GM23338 (cell line): ENCODE results near the gene SULT6B1. TPM values are rescaled to one million over a fixed set of nuclear protein-coding genes. Genes with fewer than 3 reads are reported as not detected.
A peak's percentile ranks its signal among the peaks of the same experiment; 100 is the strongest.

Experiments
- ATAC-seq: fragments of 200-7000 bp; cut with Tn5 transposase; 3 replicates; pipeline ENCODE4 v1.9.1; 2020
- DNase-seq: peaks from one replicate; pipeline ENCODE4 v3.0.0-alpha.2; 2015; ENCODE audit warnings: low spot score
- H2AFZ ChIP-seq: fragments of 200-600 bp; sonication (generic); 2 replicates; pipeline ENCODE4 v1.8.0; 2016; ENCODE audit warnings: antibody characterized with exemption, mild to moderate bottlenecking, moderate library complexity
- H3F3A ChIP-seq: fragments of 200-600 bp; sonication (generic); replicated peaks from 2 replicates; pipeline ENCODE4 v1.8.0; 2017; ENCODE audit warnings: antibody characterized with exemption, mixed run types, low read depth
- H3K27ac ChIP-seq: fragments of 200-600 bp; sonication (generic); 2 replicates; pipeline ENCODE4 v1.6.1; 2016; ENCODE audit warnings: low read depth
- H3K27me3 ChIP-seq: fragments of 200-600 bp; sonication (generic); 2 replicates; pipeline ENCODE4 v1.8.0; 2016; ENCODE audit warnings: mild to moderate bottlenecking, mixed run types, moderate library complexity; ENCODE audit not compliant: insufficient read depth
- H3K36me3 ChIP-seq: fragments of 200-600 bp; sonication (generic); 2 replicates; pipeline ENCODE4 v1.8.0; 2016; ENCODE audit warnings: mild to moderate bottlenecking; ENCODE audit not compliant: insufficient read depth
- H3K4me1 ChIP-seq: fragments of 200-600 bp; sonication (generic); 2 replicates; pipeline ENCODE4 v1.8.0; 2016; ENCODE audit warnings: mild to moderate bottlenecking, moderate library complexity; ENCODE audit not compliant: insufficient read depth
- H3K4me2 ChIP-seq: fragments of 200-600 bp; sonication (generic); 2 replicates; pipeline ENCODE4 v1.7.1; 2017; ENCODE audit warnings: mixed run types
- H3K4me3 ChIP-seq: fragments of 200-600 bp; sonication (generic); 2 replicates; pipeline ENCODE4 v1.6.1; 2016; ENCODE audit warnings: mixed run types
- H3K79me2 ChIP-seq: fragments of 200-600 bp; sonication (generic); replicated peaks from 2 replicates; pipeline ENCODE4 v1.8.0; 2017; ENCODE audit warnings: mild to moderate bottlenecking; ENCODE audit not compliant: insufficient read depth
- H3K9me2 ChIP-seq: fragments of 200-600 bp; sonication (generic); 2 replicates; pipeline ENCODE4 v1.8.0; 2017; ENCODE audit not compliant: insufficient read depth
- H4K20me1 ChIP-seq: fragments of 200-600 bp; sonication (generic); replicated peaks from 2 replicates; pipeline ENCODE4 v1.8.0; 2017; ENCODE audit warnings: mild to moderate bottlenecking; ENCODE audit not compliant: insufficient read depth
- H3K27ac Mint-ChIP-seq: 2 replicates; pipeline ENCODE4 v1.8.0; 2020; ENCODE audit warnings: inconsistent platforms, mild to moderate bottlenecking, moderate library complexity, mixed read lengths
- H3K27me3 Mint-ChIP-seq: 3 replicates; pipeline ENCODE4 v1.8.0; 2022; ENCODE audit warnings: low read depth, mild to moderate bottlenecking, moderate library complexity, mixed read lengths, inconsistent platforms; ENCODE audit not compliant: insufficient read depth, poor library complexity
- H3K36me3 Mint-ChIP-seq: 3 replicates; pipeline ENCODE4 v1.8.0; 2021; ENCODE audit warnings: low read depth, mild to moderate bottlenecking, inconsistent platforms, moderate library complexity, mixed read lengths
- H3K4me1 Mint-ChIP-seq: 3 replicates; pipeline ENCODE4 v1.8.0; 2020; ENCODE audit warnings: mild to moderate bottlenecking, inconsistent platforms, mixed read lengths
- H3K4me3 Mint-ChIP-seq: 3 replicates; pipeline ENCODE4 v1.8.0; 2021; ENCODE audit warnings: moderate library complexity, mild to moderate bottlenecking, inconsistent platforms, mixed read lengths
- H3K9me3 Mint-ChIP-seq: 3 replicates; pipeline ENCODE4 v1.8.0; 2020; ENCODE audit warnings: moderate library complexity, mild to moderate bottlenecking, inconsistent platforms, mixed read lengths
- EZH2phosphoT487 ChIP-seq: fragments of 200-600 bp; sonication (generic); IDR thresholded peaks from one replicate; pipeline ENCODE4 v1.8.1; 2018; ENCODE audit warnings: antibody characterized with exemption; ENCODE audit not compliant: unreplicated experiment
- NANOG ChIP-seq: IDR thresholded peaks from 2 replicates; pipeline ENCODE4 v1.6.1; 2016; ENCODE audit warnings: antibody characterized with exemption, borderline replicate concordance
- STAT1 ChIP-seq: IDR thresholded peaks from one replicate; pipeline ENCODE4 v1.6.1; 2016; ENCODE audit warnings: antibody characterized with exemption; ENCODE audit not compliant: unreplicated experiment
- polyA plus RNA-seq: library from polyadenylated mRNA; unstranded; fragments of >200 nt; fragmentation: Nextera tagmentation; extraction: Ambion mirVana; gene quantifications from 2 replicates; pipeline ENCODE4 v1.2.1, GENCODE V29; 2016
- total RNA-seq: library from RNA; depleted of rRNA; stranded (reverse); fragments of >200 nt; shearing (Covaris generic); gene quantifications from 2 replicates; pipeline ENCODE4 v1.2.3, GENCODE V29; 2014
- TF ChIP-seq, protein P1 (sequence below): IDR thresholded peaks from 2 replicates; pipeline ENCODE4 v1.6.1; 2016; ENCODE audit warnings: antibody characterized with exemption
- TF ChIP-seq, protein P2 (sequence below), 2 experiments: fragments of 200-600 bp in 1 of 2; sonication (generic) in 1 of 2; conservative IDR thresholded peaks; 2 replicates each; pipeline versions ENCODE4 v1.5.1 to v1.6.1; 2016 to 2017; ENCODE audit warnings: antibody characterized with exemption in 2 of 2, low read depth in 2 of 2, mild to moderate bottlenecking in 2 of 2, moderate library complexity in 1 of 2
- TF ChIP-seq, protein P3 (sequence below): IDR thresholded peaks from one replicate; pipeline ENCODE4 v1.6.1; 2018; ENCODE audit warnings: antibody characterized with exemption; ENCODE audit not compliant: unreplicated experiment

The SULT6B1 gene
- total and polyA plus RNA-seq, 2 experiments from 2014 or later, result not detected

DNA sequence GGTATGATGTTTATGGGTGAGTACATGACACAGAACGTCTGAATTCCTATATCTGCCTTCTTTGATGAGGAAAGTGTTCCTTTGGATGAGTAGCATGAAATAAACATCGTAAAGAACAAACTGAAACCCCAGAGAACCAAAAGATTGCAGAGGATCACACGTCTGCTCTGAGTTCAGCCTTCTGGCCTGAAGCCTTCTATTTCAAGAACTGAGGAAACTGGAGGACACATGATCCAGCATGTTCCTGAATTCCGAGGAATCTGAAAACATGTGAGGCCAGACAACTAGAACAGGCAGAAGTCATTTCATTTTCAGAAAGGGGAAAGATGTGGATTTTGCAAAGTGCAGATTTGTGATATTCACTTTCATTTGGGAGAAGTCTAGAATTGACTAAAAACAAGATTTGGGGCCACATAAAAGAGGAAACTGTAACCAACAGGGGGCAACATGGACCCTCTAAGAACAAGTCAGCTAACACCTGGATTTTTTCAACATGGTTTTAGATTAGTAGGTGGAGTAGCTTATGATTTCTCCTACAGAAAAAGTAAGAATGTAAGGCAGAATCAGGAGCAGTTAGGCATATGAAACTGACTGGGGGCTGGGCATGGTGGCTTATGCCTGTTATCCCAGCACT lies 8.3 kb downstream of the SULT6B1 start:
- Mint-ChIP-seq H3K4me3 (no peak overlapping the region), H3K4me1 (peaks cover 25% of the 10 kb centered on the region), H3K27ac (peak overlapping the region; percentile 14; the same call in 1 of the 2 replicates), H3K27me3 (peaks cover 4% of the 10 kb centered on the region), H3K36me3 (no peaks in the 10 kb centered on the region), H3K9me3 (no peaks in the 10 kb centered on the region; the same call in 2 of the 3 replicates)
- no peak overlapping the region for H3K4me2 ChIP-seq
- H3K36me3 ChIP-seq, result no peaks in the 10 kb centered on the region
- no peaks in the 10 kb centered on the region for H4K20me1 ChIP-seq
- H3F3A ChIP-seq, result peaks cover 5% of the 10 kb centered on the region; the same call in 1 of the 2 replicates
- H3K9me2 ChIP-seq, result no peaks in the 10 kb centered on the region
- peaks cover 16% of the 10 kb centered on the region for H3K4me1 ChIP-seq
- H3K4me3 ChIP-seq, result no peak overlapping the region
- ATAC-seq (peak; percentile 34; the same call in 1 of the 3 replicates), DNase-seq (peak; percentile 72)
- no peaks in the 10 kb centered on the region for H3K79me2 ChIP-seq
- no peak overlapping the region for H3K27ac ChIP-seq
- H3K27me3 ChIP-seq, result no peaks in the 10 kb centered on the region
- H2AFZ ChIP-seq, result peak overlapping the region; percentile 67; the same call in 1 of the 2 replicates
- TF ChIP-seq, protein P1, sequence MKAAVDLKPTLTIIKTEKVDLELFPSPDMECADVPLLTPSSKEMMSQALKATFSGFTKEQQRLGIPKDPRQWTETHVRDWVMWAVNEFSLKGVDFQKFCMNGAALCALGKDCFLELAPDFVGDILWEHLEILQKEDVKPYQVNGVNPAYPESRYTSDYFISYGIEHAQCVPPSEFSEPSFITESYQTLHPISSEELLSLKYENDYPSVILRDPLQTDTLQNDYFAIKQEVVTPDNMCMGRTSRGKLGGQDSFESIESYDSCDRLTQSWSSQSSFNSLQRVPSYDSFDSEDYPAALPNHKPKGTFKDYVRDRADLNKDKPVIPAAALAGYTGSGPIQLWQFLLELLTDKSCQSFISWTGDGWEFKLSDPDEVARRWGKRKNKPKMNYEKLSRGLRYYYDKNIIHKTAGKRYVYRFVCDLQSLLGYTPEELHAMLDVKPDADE, result no peak
- TF ChIP-seq, protein P2, sequence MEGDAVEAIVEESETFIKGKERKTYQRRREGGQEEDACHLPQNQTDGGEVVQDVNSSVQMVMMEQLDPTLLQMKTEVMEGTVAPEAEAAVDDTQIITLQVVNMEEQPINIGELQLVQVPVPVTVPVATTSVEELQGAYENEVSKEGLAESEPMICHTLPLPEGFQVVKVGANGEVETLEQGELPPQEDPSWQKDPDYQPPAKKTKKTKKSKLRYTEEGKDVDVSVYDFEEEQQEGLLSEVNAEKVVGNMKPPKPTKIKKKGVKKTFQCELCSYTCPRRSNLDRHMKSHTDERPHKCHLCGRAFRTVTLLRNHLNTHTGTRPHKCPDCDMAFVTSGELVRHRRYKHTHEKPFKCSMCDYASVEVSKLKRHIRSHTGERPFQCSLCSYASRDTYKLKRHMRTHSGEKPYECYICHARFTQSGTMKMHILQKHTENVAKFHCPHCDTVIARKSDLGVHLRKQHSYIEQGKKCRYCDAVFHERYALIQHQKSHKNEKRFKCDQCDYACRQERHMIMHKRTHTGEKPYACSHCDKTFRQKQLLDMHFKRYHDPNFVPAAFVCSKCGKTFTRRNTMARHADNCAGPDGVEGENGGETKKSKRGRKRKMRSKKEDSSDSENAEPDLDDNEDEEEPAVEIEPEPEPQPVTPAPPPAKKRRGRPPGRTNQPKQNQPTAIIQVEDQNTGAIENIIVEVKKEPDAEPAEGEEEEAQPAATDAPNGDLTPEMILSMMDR (conservative IDR thresholded peaks at IDR 0.05; ENCODE audit: low read depth in 2 of 2), result peak; percentile 58 to 71

DNA sequence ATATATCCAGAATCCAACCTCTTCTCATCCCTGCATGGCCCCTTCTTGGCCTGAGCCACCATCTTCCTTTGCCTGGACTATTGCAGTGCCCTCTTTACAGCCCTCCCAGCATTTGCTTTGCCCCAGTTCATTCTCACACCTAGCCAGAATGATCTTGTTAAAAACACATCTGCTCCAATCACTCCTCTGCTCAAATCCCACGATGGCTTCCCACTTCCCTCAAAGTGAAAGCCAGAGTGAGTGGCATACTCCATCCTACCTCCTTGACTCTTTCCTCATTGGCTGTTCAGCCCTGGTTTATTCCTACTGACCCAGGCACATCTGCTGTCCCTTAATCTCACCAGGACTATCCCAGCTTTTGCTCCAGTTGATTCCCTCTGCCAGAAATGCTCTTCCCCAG lies 14.7 kb downstream of the SULT6B1 start:
- H3K27ac Mint-ChIP-seq, result no peak overlapping the region
- Histone ChIP-seq H3K4me1 (no peaks in the 10 kb centered on the region), H3K79me2 (no peaks in the 10 kb centered on the region), H2AFZ (peak overlapping the region; percentile 43), H4K20me1 (no peaks in the 10 kb centered on the region), H3K9me2 (no peaks in the 10 kb centered on the region), H3K27ac (no peak overlapping the region), H3K27me3 (no peaks in the 10 kb centered on the region), H3F3A (no peaks in the 10 kb centered on the region), H3K4me3 (no peak overlapping the region), H3K4me2 (no peak overlapping the region), H3K36me3 (no peaks in the 10 kb centered on the region)
- no peak for DNase-seq
- H3K27me3 Mint-ChIP-seq, result peaks cover 1% of the 10 kb centered on the region
- no peaks in the 10 kb centered on the region for H3K36me3 Mint-ChIP-seq
- peaks cover under 1% of the 10 kb centered on the region; the same call in 1 of the 3 replicates for H3K4me1 Mint-ChIP-seq
- ATAC-seq, result no peak
- H3K4me3 Mint-ChIP-seq, result no peak overlapping the region
- H3K9me3 Mint-ChIP-seq, result no peaks in the 10 kb centered on the region; the same call in 2 of the 3 replicates
- no peak for TF ChIP-seq NANOG
- TF ChIP-seq, protein P2 (conservative IDR thresholded peaks at IDR 0.05; ENCODE audit: low read depth in 2 of 2), result no peak
- no peak for TF ChIP-seq STAT1
- TF ChIP-seq, protein P3, sequence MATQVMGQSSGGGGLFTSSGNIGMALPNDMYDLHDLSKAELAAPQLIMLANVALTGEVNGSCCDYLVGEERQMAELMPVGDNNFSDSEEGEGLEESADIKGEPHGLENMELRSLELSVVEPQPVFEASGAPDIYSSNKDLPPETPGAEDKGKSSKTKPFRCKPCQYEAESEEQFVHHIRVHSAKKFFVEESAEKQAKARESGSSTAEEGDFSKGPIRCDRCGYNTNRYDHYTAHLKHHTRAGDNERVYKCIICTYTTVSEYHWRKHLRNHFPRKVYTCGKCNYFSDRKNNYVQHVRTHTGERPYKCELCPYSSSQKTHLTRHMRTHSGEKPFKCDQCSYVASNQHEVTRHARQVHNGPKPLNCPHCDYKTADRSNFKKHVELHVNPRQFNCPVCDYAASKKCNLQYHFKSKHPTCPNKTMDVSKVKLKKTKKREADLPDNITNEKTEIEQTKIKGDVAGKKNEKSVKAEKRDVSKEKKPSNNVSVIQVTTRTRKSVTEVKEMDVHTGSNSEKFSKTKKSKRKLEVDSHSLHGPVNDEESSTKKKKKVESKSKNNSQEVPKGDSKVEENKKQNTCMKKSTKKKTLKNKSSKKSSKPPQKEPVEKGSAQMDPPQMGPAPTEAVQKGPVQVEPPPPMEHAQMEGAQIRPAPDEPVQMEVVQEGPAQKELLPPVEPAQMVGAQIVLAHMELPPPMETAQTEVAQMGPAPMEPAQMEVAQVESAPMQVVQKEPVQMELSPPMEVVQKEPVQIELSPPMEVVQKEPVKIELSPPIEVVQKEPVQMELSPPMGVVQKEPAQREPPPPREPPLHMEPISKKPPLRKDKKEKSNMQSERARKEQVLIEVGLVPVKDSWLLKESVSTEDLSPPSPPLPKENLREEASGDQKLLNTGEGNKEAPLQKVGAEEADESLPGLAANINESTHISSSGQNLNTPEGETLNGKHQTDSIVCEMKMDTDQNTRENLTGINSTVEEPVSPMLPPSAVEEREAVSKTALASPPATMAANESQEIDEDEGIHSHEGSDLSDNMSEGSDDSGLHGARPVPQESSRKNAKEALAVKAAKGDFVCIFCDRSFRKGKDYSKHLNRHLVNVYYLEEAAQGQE, result no peak
- TF ChIP-seq, protein P1, result no peak
- no peak for TF ChIP-seq EZH2phosphoT487
